HepG2 (cell line): Measurements from ENCODE around the gene PCYT2. TPM values are rescaled to one million over a fixed set of nuclear protein-coding genes. Genes with fewer than 3 reads are reported as not detected.

Experiments
- KLF13 ChIP-seq: sonication (generic); formaldehyde crosslinking; IDR thresholded peaks from 2 replicates; pipeline ENCODE4 v1.4.0; 2020; ENCODE audit warnings: mild to moderate bottlenecking, missing genetic modification reagents
- TBP ChIP-seq: sonication (generic); formaldehyde crosslinking; IDR thresholded peaks from 2 replicates; pipeline ENCODE4 v1.5.0; 2020; ENCODE audit warnings: missing genetic modification reagents
- ZFP91 ChIP-seq: sonication (generic); formaldehyde crosslinking; IDR thresholded peaks from 2 replicates; pipeline ENCODE4 v1.9.0; 2022; ENCODE audit warnings: missing genetic modification reagents, mild to moderate bottlenecking, borderline replicate concordance
- ZNF142 ChIP-seq: sonication (generic); formaldehyde crosslinking; IDR thresholded peaks from 2 replicates; pipeline ENCODE4 v1.4.0; 2020; ENCODE audit warnings: missing genetic modification reagents
- ZNF501 ChIP-seq: sonication (generic); formaldehyde crosslinking; IDR thresholded peaks from 2 replicates; pipeline ENCODE4 v1.5.1; 2020; ENCODE audit warnings: mild to moderate bottlenecking, moderate library complexity, missing genetic modification reagents
- ZNF839 ChIP-seq: sonication (generic); formaldehyde crosslinking; IDR thresholded peaks from 2 replicates; pipeline ENCODE4 v1.4.0; 2020; ENCODE audit warnings: missing genetic modification reagents, mild to moderate bottlenecking, borderline replicate concordance
- polyA plus RNA-seq, 8 experiments: library from polyadenylated mRNA; depleted of rRNA in 3 of 8; stranded (reverse) in 7 of 8; unstranded in 1 of 8; fragments of >200 nt; fragmentation: Illumina TruSeq in 4 of 8; extraction: Trizol in 4 of 8; gene quantifications; 2 replicates each; pipeline versions ENCODE4 v1.2.1 to v1.2.3, GENCODE V29; 2011 to 2016; ENCODE audit warnings: low read depth in 4 of 8, missing spikeins in 1 of 8, mixed read lengths in 1 of 8; ENCODE audit not compliant: insufficient read depth in 1 of 8
- total RNA-seq, 5 experiments: library from RNA; depleted of rRNA; stranded (reverse); fragments of >200 nt; fragmentation: Illumina TruSeq; extraction: Trizol; gene quantifications; 2 replicates each; pipeline ENCODE4 v1.2.3, GENCODE V29; 2016; ENCODE audit warnings: low read depth in 1 of 5
- TF ChIP-seq, protein P1 (sequence below): sonication (generic); formaldehyde crosslinking; IDR thresholded peaks from 2 replicates; pipeline ENCODE4 v1.4.0; 2020; ENCODE audit warnings: low read depth, mild to moderate bottlenecking, missing genetic modification reagents
- TF ChIP-seq, protein P2 (sequence below): sonication (generic); formaldehyde crosslinking; conservative IDR thresholded peaks from 2 replicates; pipeline ENCODE4 v1.8.0; 2022; ENCODE audit warnings: missing genetic modification reagents
- TF ChIP-seq, protein P3 (sequence below): sonication (generic); formaldehyde crosslinking; IDR thresholded peaks from 2 replicates; pipeline ENCODE4 v1.8.0; 2022; ENCODE audit warnings: mild to moderate bottlenecking, missing genetic modification reagents, moderate library complexity

The PCYT2 gene
- total and polyA plus RNA-seq, 2 of the 13 experiments (the other 11 are each of a cell fraction or from before 2014, with no cell fraction given) = 147 to 297 TPM

GRCh38 chr17:81867991-81868673 is 43.1 kb downstream of the PCYT2 start (continued):
- no peak; the same call in none of the 2 replicates for TF ChIP-seq ZFP91 (CRISPR knock-in tag)
- TF ChIP-seq KLF13 (CRISPR knock-in tag) = 0 out of 2 replicates have a peak, but pooled peaks have one; percentile 35
- peak; percentile 11; the same call in 1 of the 2 replicates for TF ChIP-seq ZNF501 (CRISPR knock-in tag)
- peak; percentile 32; the same call in 1 of the 2 replicates for TF ChIP-seq ZNF142 (CRISPR knock-in tag)
- TF ChIP-seq, protein P1, sequence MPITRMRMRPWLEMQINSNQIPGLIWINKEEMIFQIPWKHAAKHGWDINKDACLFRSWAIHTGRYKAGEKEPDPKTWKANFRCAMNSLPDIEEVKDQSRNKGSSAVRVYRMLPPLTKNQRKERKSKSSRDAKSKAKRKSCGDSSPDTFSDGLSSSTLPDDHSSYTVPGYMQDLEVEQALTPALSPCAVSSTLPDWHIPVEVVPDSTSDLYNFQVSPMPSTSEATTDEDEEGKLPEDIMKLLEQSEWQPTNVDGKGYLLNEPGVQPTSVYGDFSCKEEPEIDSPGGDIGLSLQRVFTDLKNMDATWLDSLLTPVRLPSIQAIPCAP (CRISPR knock-in tag) = peak; percentile 57; the same call in 1 of the 2 replicates
- 0 out of 2 replicates have a peak, but pooled peaks have one; percentile 39 for TF ChIP-seq ZNF839 (CRISPR knock-in tag)
- TF ChIP-seq, protein P2, sequence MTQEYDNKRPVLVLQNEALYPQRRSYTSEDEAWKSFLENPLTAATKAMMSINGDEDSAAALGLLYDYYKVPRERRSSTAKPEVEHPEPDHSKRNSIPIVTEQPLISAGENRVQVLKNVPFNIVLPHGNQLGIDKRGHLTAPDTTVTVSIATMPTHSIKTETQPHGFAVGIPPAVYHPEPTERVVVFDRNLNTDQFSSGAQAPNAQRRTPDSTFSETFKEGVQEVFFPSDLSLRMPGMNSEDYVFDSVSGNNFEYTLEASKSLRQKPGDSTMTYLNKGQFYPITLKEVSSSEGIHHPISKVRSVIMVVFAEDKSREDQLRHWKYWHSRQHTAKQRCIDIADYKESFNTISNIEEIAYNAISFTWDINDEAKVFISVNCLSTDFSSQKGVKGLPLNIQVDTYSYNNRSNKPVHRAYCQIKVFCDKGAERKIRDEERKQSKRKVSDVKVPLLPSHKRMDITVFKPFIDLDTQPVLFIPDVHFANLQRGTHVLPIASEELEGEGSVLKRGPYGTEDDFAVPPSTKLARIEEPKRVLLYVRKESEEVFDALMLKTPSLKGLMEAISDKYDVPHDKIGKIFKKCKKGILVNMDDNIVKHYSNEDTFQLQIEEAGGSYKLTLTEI (CRISPR knock-in tag) = no peak
- no peak for TF ChIP-seq TBP (CRISPR knock-in tag)
- TF ChIP-seq, protein P3, sequence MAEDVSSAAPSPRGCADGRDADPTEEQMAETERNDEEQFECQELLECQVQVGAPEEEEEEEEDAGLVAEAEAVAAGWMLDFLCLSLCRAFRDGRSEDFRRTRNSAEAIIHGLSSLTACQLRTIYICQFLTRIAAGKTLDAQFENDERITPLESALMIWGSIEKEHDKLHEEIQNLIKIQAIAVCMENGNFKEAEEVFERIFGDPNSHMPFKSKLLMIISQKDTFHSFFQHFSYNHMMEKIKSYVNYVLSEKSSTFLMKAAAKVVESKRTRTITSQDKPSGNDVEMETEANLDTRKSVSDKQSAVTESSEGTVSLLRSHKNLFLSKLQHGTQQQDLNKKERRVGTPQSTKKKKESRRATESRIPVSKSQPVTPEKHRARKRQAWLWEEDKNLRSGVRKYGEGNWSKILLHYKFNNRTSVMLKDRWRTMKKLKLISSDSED = peak; percentile 41; the same call in 1 of the 2 replicates
